HG02763 (cell line): Measurements from ENCODE around the gene CX3CR1.

Experiments used
- ATAC-seq: cut with Tn5 transposase; IDR thresholded peaks from one replicate; pipeline ENCODE4 v1.9.1; 2021; ENCODE audit warnings: mild to moderate bottlenecking, moderate library complexity; ENCODE audit not compliant: unreplicated experiment

Gene CX3CR1

DNA sequence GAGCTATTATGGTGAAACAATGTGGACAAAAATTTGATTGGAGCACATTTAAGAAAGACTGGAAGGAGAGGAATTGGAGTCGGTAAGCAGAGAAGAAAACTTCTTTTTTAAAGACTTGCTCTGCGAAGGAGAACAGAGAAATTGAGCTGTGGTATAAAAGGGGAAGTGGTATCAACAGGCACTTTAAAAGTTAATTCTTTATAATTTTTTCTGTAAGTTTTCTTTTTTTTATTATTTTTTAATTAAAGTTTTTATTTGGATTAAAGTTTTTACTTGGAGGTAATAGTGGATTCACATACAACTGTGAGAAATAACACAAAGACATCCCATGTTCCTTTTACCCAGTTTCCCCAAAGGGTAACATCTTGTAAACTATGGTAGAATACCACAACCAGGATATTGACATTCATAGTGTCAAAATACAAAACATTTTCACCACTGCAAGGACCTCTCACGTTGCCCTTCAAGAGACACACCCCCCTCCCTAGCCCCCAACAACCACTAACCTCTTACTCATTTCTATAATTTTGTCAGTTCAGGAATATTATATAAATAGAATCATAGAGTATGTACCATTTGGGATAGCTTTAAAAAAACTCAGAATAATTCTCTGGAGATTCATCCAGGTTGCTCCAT is 53.6 kb downstream of the CX3CR1 start:
- no peak for ATAC-seq

DNA sequence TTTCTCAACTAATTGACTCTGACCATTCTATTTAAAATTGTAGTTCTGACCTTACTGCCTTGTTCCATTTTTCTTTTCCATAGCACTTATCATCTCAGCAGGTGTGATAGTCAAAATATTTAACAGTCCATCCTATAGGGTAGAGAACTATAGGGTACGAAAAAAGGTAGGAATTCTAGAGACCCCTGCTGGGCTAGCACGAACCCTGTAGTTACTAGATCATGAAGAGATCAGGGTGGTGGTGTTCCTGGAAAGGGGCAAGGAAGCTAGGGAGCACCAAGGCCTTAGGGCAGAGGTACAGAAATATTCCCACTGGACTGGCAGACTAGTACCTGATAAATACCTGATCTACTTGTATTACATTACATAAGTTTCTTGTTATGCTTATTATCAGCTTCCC is 55.5 kb downstream of the CX3CR1 start:
- no peak for ATAC-seq

DNA sequence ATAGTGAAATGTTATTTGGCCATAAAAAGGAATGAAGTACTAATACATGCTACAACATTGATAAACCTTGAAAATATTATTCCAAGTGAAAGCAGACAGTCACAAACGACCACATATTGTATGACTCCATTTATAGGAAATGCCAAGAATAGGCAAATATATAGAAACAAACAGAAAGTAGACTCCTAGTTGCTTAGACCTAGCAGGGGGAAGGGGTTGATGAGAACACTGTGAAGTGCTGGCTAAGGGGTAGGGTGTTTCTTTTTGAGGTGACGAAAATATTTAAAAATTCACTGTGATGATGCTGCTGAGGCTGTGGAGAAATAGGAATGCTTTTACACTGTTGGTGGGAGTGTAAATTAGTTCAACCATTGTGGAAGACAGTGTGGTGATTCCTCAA is 56.9 kb downstream of the CX3CR1 start:
- no peak for ATAC-seq

DNA sequence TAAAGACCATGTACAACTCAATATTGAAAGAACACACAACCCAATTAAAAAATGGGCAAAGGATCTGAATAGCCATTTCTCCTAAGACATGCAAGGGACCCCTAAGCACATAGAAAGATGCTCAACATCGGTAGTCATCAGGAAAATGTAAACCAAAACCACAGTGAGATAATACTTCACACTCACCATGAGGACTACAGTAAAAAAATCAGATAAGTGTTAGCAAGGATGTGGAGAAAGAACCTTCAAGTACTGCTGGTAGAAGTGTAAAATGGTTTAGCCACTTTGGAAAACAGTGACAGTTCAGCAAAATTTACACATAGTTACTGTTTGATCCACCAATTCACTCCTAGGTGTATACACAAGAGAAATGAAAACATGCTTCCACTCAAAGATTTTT is 57.4 kb downstream of the CX3CR1 start:
- ATAC-seq, result no peak

DNA sequence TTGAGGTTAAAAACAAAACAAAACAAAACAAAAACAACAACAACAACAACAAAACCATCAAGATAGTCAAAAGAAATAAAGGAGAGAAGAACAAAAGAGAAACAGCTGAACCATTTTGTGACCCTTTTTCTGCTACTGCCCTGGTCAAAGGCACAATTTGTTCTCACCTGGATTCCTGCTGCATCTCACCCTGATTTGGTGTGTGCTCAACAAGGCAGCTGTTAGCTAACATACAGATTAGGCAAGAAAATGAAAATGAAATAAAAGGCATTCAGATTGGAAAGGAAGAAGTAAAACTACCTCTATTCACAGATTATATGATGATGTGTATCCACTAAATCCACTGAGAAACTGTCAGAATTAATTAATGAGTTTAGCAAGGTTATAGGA is 58.7 kb downstream of the CX3CR1 start:
- no peak for ATAC-seq

DNA sequence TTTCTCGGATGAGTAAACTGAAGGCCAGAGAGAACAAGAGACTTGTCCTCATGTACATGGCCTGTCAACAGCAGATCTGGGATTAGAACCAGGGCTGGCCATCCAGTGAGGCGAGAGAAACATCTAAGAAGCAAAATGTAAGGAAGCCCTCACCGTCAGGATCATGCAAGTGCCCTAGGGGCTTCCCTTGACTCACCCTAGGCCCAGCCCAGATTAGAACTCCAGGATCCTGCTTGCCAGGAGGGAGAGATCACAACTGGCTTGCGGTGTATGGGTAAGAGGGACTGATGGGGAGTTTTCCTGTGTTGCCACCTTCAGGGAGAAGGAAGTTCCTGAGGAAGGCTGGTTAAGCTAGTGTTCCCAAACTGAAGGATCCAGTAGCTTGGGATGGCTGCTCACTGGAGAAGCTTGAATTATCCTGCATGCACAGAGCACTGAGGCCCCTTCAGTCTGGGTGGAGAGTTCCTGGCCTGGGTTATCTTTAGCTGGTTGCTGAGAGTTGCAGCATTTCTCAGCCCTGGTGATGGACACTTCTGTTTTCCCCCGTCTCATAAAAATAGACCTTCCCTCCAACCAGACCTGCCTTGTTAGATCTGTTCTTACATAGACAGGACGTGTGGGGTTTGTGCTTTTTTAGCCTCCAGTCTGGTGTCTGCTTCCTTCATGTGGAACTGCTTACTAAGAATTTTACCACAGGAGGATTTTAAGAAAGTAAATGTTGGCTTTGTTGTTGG is 59.3 kb downstream of the CX3CR1 start:
- ATAC-seq, result no peak

DNA sequence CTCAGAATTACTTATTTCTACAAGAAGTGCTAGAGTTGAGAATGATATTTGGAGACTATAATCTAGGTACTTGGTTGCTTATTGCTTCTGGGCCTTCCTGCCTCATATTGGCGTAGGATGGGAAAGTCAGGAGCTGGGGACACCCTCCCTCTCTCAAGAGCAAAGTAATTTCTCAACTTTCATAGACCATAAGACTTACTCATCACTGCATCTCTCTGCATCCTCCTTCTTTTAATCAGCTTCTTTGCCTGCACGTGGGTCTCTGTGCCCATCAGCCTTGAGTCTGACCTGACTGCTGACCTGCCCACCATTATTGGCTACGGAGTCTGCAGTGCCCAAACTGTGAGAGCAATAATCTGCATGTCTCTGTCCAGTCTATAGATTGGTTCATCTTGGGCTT is 60.1 kb downstream of the CX3CR1 start:
- no peak for ATAC-seq

DNA sequence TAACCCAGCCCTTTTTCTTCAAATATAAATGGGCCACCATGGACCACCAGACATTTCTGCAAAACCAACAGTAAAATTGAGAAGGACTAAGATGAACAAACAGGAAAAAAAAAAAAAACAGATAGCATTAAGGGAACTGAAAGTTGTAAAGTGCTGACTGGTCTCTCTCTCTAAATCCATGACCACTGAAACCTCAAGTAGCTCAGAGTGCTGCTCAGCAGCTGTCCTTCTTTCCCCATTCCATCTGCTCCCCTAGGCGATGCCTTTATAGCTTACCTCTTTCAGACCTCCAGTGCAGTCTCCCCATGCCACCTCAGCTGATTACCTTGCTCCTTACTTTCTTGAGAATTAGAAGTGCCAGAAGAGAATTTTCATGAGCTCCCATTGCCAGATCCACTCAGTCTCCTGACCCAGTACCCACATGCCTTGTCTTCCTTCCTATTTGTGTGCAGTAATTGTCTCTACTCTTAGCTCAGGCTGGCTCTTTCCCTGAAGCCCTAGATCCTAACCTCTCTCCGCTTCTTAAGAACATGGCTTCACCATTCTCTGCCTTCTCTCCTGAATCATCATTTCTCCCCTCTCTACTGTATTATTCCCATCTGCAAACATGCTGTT is 63.6 kb downstream of the CX3CR1 start:
- ATAC-seq, result peak; percentile 95

DNA sequence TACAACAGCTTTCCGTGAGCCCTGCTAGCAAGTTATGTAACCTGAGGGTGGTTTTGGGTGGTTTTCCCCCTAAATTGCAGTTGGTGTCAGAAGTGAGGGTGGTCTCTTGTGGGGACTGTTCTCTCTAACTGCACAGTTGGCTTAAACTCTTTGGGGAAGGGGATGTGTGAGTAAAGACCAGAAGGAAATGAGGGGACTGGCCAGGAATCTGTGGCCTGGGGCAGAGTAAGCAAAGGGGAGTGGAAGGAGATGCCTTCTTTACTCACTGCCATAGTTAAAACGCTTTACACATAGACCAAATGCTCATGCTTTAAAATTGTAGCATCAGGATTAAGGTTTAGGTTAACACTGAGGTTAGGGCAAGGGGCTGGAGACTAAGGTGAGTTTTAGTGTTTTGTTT is 66.2 kb downstream of the CX3CR1 start:
- ATAC-seq, result no peak
